HCT116 (cell line): ENCODE measurements around the gene ST8SIA2. TPM values are rescaled to one million over a fixed set of nuclear protein-coding genes. Genes with fewer than 3 reads are reported as not detected.

Experiments used
- ATAC-seq: fragments of 200-7000 bp; cut with Tn5 transposase; 2 replicates; pipeline ENCODE4 v1.9.1; 2020; ENCODE audit warnings: mild to moderate bottlenecking, moderate library complexity
- BruUV-seq: library from RNA; stranded (reverse); fragments of 400-500 nt; replicated peaks from 2 replicates; lab custom pipeline; 2021; lab: Mats Ljungman, UMichigan
- CTCF ChIA-PET: fragments of 300-600 bp; sonication (Branson Sonifier 250); formaldehyde crosslinking; loops from one replicate; lab custom pipeline; 2021; ENCODE audit warnings: antibody characterized with exemption; lab: Charles Lee
- POLR2A ChIA-PET: fragments of 300-600, 350-600 bp; sonication (Branson Sonifier 250); formaldehyde crosslinking; loops from one replicate; lab custom pipeline; 2021; ENCODE audit warnings: antibody characterized with exemption; lab: Charles Lee
- RAD21 ChIA-PET, 2 experiments: fragments of 300-600 bp; sonication (Branson Sonifier 250); formaldehyde crosslinking; loops; one replicate each; lab custom pipeline; 2023; ENCODE audit warnings: low total read pairs in 2 of 2; ENCODE audit not compliant: uncharacterized antibody in 2 of 2, unreplicated experiment in 2 of 2, low non-redundant PET in 1 of 2; lab: Charles Lee
- DNase-seq: peaks from one replicate; pipeline ENCODE4 v3.0.0-alpha.2; 2010; ENCODE audit warnings: low read depth, low spot score
- H2AFZ ChIP-seq: fragments of 200-600 bp; shearing (Covaris generic), sonication (generic); 2 replicates; pipeline ENCODE4 v1.6.1; 2017; ENCODE audit warnings: low read depth, mixed run types, mixed read lengths, antibody characterized with exemption, low read length; ENCODE audit not compliant: poor library complexity, severe bottlenecking
- H3K27ac ChIP-seq: 2 replicates; pipeline ENCODE4 v1.5.1; 2012; ENCODE audit warnings: low read depth, low read length
- H3K27me3 ChIP-seq: fragments of 200-600 bp; sonication (generic); 2 replicates; pipeline ENCODE4 v1.6.1; 2016; ENCODE audit warnings: mixed run types, low read length, mixed read lengths; ENCODE audit not compliant: insufficient read depth
- H3K36me3 ChIP-seq, 2 experiments: fragments of 200-500 bp in 1 of 2; fragments of 200-600 bp in 1 of 2; sonication (Bioruptor generic) in 1 of 2; sonication (generic) in 1 of 2; 2 replicates each; pipeline versions ENCODE4 v1.5.1 to v1.6.1; 2014 to 2016; ENCODE audit warnings: low read length in 2 of 2, inconsistent platforms in 1 of 2, mixed read lengths in 1 of 2, mixed run types in 1 of 2; ENCODE audit not compliant: insufficient read depth in 2 of 2, control insufficient read depth in 1 of 2
- H3K4me1 ChIP-seq, 2 experiments: fragments of 200-600 bp in 1 of 2; sonication (generic) in 1 of 2; 2 replicates each; pipeline versions ENCODE4 v1.5.1 to v1.6.1; 2012 to 2017; ENCODE audit warnings: low read length in 2 of 2, inconsistent platforms in 1 of 2, mild to moderate bottlenecking in 1 of 2, mixed read lengths in 1 of 2, mixed run types in 1 of 2, moderate library complexity in 1 of 2; ENCODE audit not compliant: insufficient read depth in 2 of 2, control insufficient read depth in 1 of 2
- H3K4me2 ChIP-seq: fragments of 200-600 bp; sonication (generic); 2 replicates; pipeline ENCODE4 v1.6.1; 2017; ENCODE audit warnings: mixed run types, low read length, mixed read lengths
- H3K4me3 ChIP-seq, 2 experiments: fragments of 200-600 bp in 1 of 2; sonication (generic) in 1 of 2; replicated peaks in 1 of 2; 2 replicates each; pipeline ENCODE4 v1.5.1; 2011 to 2016; ENCODE audit warnings: low read length in 2 of 2, control low read depth in 1 of 2, low read depth in 1 of 2, mild to moderate bottlenecking in 1 of 2, mixed read lengths in 1 of 2, mixed run types in 1 of 2
- H3K79me2 ChIP-seq: fragments of 200-600 bp; sonication (generic); 2 replicates; pipeline ENCODE4 v1.6.1; 2017; ENCODE audit warnings: mild to moderate bottlenecking, mixed run types, low read length, moderate library complexity, mixed read lengths; ENCODE audit not compliant: insufficient read depth
- H3K9ac ChIP-seq: fragments of 200-600 bp; sonication (generic); 2 replicates; pipeline ENCODE4 v1.6.1; 2016; ENCODE audit warnings: low read length, mixed read lengths
- H3K9me2 ChIP-seq: fragments of 200-600 bp; sonication (generic), shearing (Covaris generic); 2 replicates; pipeline ENCODE4 v1.6.1; 2017; ENCODE audit warnings: mixed run types, mild to moderate bottlenecking, moderate library complexity; ENCODE audit not compliant: insufficient read depth
- H3K9me3 ChIP-seq, 2 experiments: fragments of 200-500 bp in 1 of 2; fragments of 200-600 bp in 1 of 2; sonication (Bioruptor generic) in 1 of 2; sonication (generic) in 1 of 2; 2 replicates each; pipeline ENCODE4 v1.6.1; 2014 to 2017; ENCODE audit warnings: low read length in 2 of 2, mixed read lengths in 2 of 2, inconsistent platforms in 1 of 2, low read depth in 1 of 2, mild to moderate bottlenecking in 1 of 2, mixed run types in 1 of 2, moderate library complexity in 1 of 2; ENCODE audit not compliant: control insufficient read depth in 1 of 2, insufficient read depth in 1 of 2
- H4K20me1 ChIP-seq: fragments of 200-600 bp; sonication (generic), shearing (Covaris generic); 2 replicates; pipeline ENCODE4 v1.6.1; 2017; ENCODE audit warnings: mixed run types, mild to moderate bottlenecking, moderate library complexity; ENCODE audit not compliant: insufficient read depth
- CBX3 ChIP-seq: IDR thresholded peaks from 2 replicates; pipeline ENCODE4 v1.6.1; 2012; ENCODE audit warnings: low read depth
- CEBPB ChIP-seq: IDR thresholded peaks from 2 replicates; pipeline ENCODE4 v1.6.1; 2012; ENCODE audit warnings: low read depth
- EZH2 ChIP-seq: fragments of 200-600 bp; sonication (generic); IDR thresholded peaks from 2 replicates; pipeline ENCODE4 v1.6.1; 2017; ENCODE audit warnings: antibody characterized with exemption, mixed run types
- EZH2phosphoT487 ChIP-seq: fragments of 200-600 bp; IDR thresholded peaks from 2 replicates; pipeline ENCODE4 v1.6.1; 2018; ENCODE audit warnings: antibody characterized with exemption, borderline replicate concordance
- JUND ChIP-seq: IDR thresholded peaks from 2 replicates; pipeline ENCODE4 v1.6.1; 2012
- POLR2A ChIP-seq: IDR thresholded peaks from 2 replicates; pipeline ENCODE4 v1.7.0; 2011; ENCODE audit warnings: borderline replicate concordance; ENCODE audit not compliant: insufficient read depth, insufficient read length; ENCODE audit errors: extremely low read depth
- POLR2AphosphoS5 ChIP-seq: IDR thresholded peaks from 2 replicates; pipeline ENCODE4 v1.6.1; 2011; ENCODE audit warnings: mild to moderate bottlenecking, low read depth, low read length, moderate library complexity
- SIN3A ChIP-seq: IDR thresholded peaks from 2 replicates; pipeline ENCODE4 v1.6.1; 2012; ENCODE audit warnings: low read depth
- SRF ChIP-seq: IDR thresholded peaks from 2 replicates; pipeline ENCODE4 v1.6.1; 2012; ENCODE audit warnings: low read depth
- YY1 ChIP-seq: IDR thresholded peaks from 2 replicates; pipeline ENCODE4 v1.6.1; 2011; ENCODE audit warnings: low read length, low read depth, moderate library complexity, mild to moderate bottlenecking; ENCODE audit not compliant: insufficient replicate concordance; ENCODE audit errors: extremely low read depth
- ZBTB33 ChIP-seq: IDR thresholded peaks from 2 replicates; pipeline ENCODE4 v1.6.1; 2011; ENCODE audit warnings: mild to moderate bottlenecking, low read length, moderate library complexity; ENCODE audit not compliant: insufficient replicate concordance; ENCODE audit errors: extremely low read depth
- ZFX ChIP-seq: fragments of 450-650 bp; IDR thresholded peaks from 2 replicates; pipeline ENCODE4 v1.6.1; 2017
- intact Hi-C: fragments of 100-400 bp; cut with micrococcal nuclease; formaldehyde crosslinking; loops from 2 replicates; pipeline ENCODE4 v1.10.0; 2022
- total RNA-seq: library from RNA; stranded (reverse); gene quantifications from one replicate; pipeline ENCODE4 v1.2.1, GENCODE V29; 2021; ENCODE audit not compliant: unreplicated experiment
- TF ChIP-seq, protein P1 (sequence below), 3 experiments: fragments of 200-600 bp in 1 of 3; sonication (generic) in 1 of 3; IDR thresholded peaks in 2 of 3; conservative IDR thresholded peaks in 1 of 3; 2 replicates each; pipeline ENCODE4 v1.5.1; 2012 to 2017; ENCODE audit warnings: low read depth in 2 of 3, low read length in 2 of 3, antibody characterized with exemption in 1 of 3, borderline replicate concordance in 1 of 3, control low read depth in 1 of 3, mild to moderate bottlenecking in 1 of 3, mixed read lengths in 1 of 3, mixed run types in 1 of 3, moderate library complexity in 1 of 3; ENCODE audit not compliant: insufficient read depth in 1 of 3
- TF ChIP-seq, protein P2 (sequence below): IDR thresholded peaks from 2 replicates; pipeline ENCODE4 v1.6.1; 2012

ST8SIA2 gene
- total RNA-seq, 1 experiment from 2014 or later, result not detected

DNA sequence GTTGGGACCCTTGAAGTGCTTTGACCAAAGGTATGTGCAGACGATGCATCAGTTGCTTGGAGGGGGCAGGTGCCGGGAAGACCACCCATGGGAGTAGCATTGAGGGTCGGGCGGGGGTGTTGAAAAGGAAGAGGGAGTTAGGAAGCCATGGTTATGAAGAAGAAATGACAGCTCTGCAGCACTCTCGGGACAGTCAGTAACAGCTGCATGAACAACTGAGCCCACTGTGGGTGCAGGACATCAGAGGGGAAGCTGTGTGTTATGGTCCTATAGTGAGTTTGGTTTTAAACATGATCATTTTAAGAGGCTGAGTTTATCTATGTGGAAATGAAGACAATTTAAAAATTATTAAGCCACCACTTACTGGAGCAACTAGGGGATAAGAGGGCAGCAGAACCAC is 17.6 kb downstream of the ST8SIA2 start:
- CTCF ChIA-PET, result no interaction called here
- Histone ChIP-seq H3K4me3 (no peak overlapping the region), H3K27ac (no peak overlapping the region), H2AFZ (no peak overlapping the region), H3K4me2 (no peak overlapping the region), H3K79me2 (no peaks in the 10 kb centered on the region), H3K27me3 (peaks cover 40% of the 10 kb centered on the region), H3K4me1 (no peaks in the 10 kb centered on the region), H4K20me1 (no peaks in the 10 kb centered on the region), H3K9me3 (no peaks in the 10 kb centered on the region), H3K9ac (no peak overlapping the region), H3K36me3 (no peaks in the 10 kb centered on the region), H3K9me2 (no peaks in the 10 kb centered on the region)
- TF ChIP-seq SIN3A (no peak), POLR2AphosphoS5 (no peak), SRF (no peak)
- TF ChIP-seq, protein P1, sequence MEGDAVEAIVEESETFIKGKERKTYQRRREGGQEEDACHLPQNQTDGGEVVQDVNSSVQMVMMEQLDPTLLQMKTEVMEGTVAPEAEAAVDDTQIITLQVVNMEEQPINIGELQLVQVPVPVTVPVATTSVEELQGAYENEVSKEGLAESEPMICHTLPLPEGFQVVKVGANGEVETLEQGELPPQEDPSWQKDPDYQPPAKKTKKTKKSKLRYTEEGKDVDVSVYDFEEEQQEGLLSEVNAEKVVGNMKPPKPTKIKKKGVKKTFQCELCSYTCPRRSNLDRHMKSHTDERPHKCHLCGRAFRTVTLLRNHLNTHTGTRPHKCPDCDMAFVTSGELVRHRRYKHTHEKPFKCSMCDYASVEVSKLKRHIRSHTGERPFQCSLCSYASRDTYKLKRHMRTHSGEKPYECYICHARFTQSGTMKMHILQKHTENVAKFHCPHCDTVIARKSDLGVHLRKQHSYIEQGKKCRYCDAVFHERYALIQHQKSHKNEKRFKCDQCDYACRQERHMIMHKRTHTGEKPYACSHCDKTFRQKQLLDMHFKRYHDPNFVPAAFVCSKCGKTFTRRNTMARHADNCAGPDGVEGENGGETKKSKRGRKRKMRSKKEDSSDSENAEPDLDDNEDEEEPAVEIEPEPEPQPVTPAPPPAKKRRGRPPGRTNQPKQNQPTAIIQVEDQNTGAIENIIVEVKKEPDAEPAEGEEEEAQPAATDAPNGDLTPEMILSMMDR (IDR thresholded peaks at IDR 0.05 in 2 of 3, conservative IDR thresholded peaks at IDR 0.05 in 1 of 3; ENCODE audit: borderline replicate concordance in 1 of 3, insufficient read depth in 1 of 3, low read depth in 2 of 3, low read length in 2 of 3), result no peak
- ATAC-seq (no peak), DNase-seq (no peak)
- POLR2A ChIA-PET, result no interaction called here
- intact Hi-C loops, result no loop called here
- no TSS peak for BruUV-seq
- RAD21 ChIA-PET, result no interaction called here

- no peak overlapping the region for H3K4me3 ChIP-seq
- H3K9me2 ChIP-seq, result no peaks in the 10 kb centered on the region
- no peaks in the 10 kb centered on the region for H3K79me2 ChIP-seq
- no peaks in the 10 kb centered on the region for H3K36me3 ChIP-seq
- H3K27me3 ChIP-seq, result peaks cover 47% of the 10 kb centered on the region
- CTCF ChIA-PET, result no interaction called here
- H3K27ac ChIP-seq, result no peak overlapping the region
- no peaks in the 10 kb centered on the region for H3K9me3 ChIP-seq
- POLR2A ChIA-PET, result no interaction called here
- no peaks in the 10 kb centered on the region for H4K20me1 ChIP-seq
- RAD21 ChIA-PET, result no interaction called here
- no peak overlapping the region for H3K9ac ChIP-seq
- H2AFZ ChIP-seq, result no peak overlapping the region
- no peak for ATAC-seq
- H3K4me1 ChIP-seq, result no peaks in the 10 kb centered on the region
- DNase-seq, result no peak
- no peak overlapping the region for H3K4me2 ChIP-seq
- intact Hi-C loops, result no loop called here
- BruUV-seq, result no TSS peak
- no peak for TF ChIP-seq CBX3
- TF ChIP-seq, protein P2, sequence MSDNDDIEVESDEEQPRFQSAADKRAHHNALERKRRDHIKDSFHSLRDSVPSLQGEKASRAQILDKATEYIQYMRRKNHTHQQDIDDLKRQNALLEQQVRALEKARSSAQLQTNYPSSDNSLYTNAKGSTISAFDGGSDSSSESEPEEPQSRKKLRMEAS, result no peak
- no peak for TF ChIP-seq JUND
- TF ChIP-seq POLR2A, result no peak
- no peak for TF ChIP-seq EZH2phosphoT487
- no peak for TF ChIP-seq POLR2AphosphoS5
- TF ChIP-seq ZFX, result no peak
- no peak for TF ChIP-seq YY1
- no peak for TF ChIP-seq ZBTB33
- no peak for TF ChIP-seq EZH2
- no peak for TF ChIP-seq CEBPB
Observed at GRCh38 chr15:92413510-92413909, 19.8 kb downstream of the ST8SIA2 start.
